ENCODE results near the gene VGF.

- TF ChIP-seq, protein P1, sequence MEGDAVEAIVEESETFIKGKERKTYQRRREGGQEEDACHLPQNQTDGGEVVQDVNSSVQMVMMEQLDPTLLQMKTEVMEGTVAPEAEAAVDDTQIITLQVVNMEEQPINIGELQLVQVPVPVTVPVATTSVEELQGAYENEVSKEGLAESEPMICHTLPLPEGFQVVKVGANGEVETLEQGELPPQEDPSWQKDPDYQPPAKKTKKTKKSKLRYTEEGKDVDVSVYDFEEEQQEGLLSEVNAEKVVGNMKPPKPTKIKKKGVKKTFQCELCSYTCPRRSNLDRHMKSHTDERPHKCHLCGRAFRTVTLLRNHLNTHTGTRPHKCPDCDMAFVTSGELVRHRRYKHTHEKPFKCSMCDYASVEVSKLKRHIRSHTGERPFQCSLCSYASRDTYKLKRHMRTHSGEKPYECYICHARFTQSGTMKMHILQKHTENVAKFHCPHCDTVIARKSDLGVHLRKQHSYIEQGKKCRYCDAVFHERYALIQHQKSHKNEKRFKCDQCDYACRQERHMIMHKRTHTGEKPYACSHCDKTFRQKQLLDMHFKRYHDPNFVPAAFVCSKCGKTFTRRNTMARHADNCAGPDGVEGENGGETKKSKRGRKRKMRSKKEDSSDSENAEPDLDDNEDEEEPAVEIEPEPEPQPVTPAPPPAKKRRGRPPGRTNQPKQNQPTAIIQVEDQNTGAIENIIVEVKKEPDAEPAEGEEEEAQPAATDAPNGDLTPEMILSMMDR (IDR thresholded peaks at IDR 0.05), result no peak
- TF ChIP-seq EZH2 (IDR thresholded peaks at IDR 0.05) (no peak), EZH2phosphoT487 (IDR thresholded peaks at IDR 0.05) (no peak)
These were observed 20.8 kb upstream of the VGF start for GRCh38 chr7:101186194-101186593.

Measured in neural progenitor cell (in vitro differentiated cells).